ENCODE data around the gene ISG15. TPM values are rescaled to one million over a fixed set of nuclear protein-coding genes. Genes with fewer than 3 reads are reported as not detected.

The ISG15 gene
- total RNA-seq, 2 experiments from 2014 or later = 432 to 986 TPM

GRCh38 chr1:1045129-1045528 is 31.8 kb downstream of the ISG15 start:
- H3K4me1 Mint-ChIP-seq = peaks cover under 1% of the 10 kb centered on the region
- H3K27me3 Mint-ChIP-seq = no peaks in the 10 kb centered on the region
- CTCF ChIA-PET = interaction anchor here (1.1 kb wide), 1 partner anchor 12 kb away, joined by 3 read pairs; no protein-coding TSS in a partner anchor
- no peaks in the 10 kb centered on the region for H3K36me3 Mint-ChIP-seq
- no peak overlapping the region for H3K27ac Mint-ChIP-seq
- H3K4me3 Mint-ChIP-seq = no peak overlapping the region
- ATAC-seq (no peak), DNase-seq (no peak)
- no peaks in the 10 kb centered on the region for H3K9me3 Mint-ChIP-seq (ENCODE audit: low read depth)

GRCh38 chr1:1046243-1046642 is 32.9 kb downstream of the ISG15 start:
- H3K27ac Mint-ChIP-seq = no peak overlapping the region
- DNase-seq (no peak), ATAC-seq (no peak)
- H3K4me3 Mint-ChIP-seq = no peak overlapping the region
- H3K4me1 Mint-ChIP-seq = no peaks in the 10 kb centered on the region
- no peaks in the 10 kb centered on the region for H3K9me3 Mint-ChIP-seq (ENCODE audit: low read depth)
- H3K27me3 Mint-ChIP-seq = no peaks in the 10 kb centered on the region
- H3K36me3 Mint-ChIP-seq = no peaks in the 10 kb centered on the region
- CTCF ChIA-PET = no interaction called here

GRCh38 chr1:1046767-1047166 is 33.5 kb downstream of the ISG15 start:
- CTCF ChIA-PET = no interaction called here
- no peak for ATAC-seq
- Mint-ChIP-seq H3K36me3 (no peaks in the 10 kb centered on the region), H3K9me3 (ENCODE audit: low read depth) (no peaks in the 10 kb centered on the region), H3K4me1 (no peaks in the 10 kb centered on the region), H3K4me3 (no peak overlapping the region), H3K27me3 (no peaks in the 10 kb centered on the region), H3K27ac (no peak overlapping the region)
- DNase-seq = no peak

- H3K4me3 Mint-ChIP-seq = no peak overlapping the region
- no peaks in the 10 kb centered on the region for H3K4me1 Mint-ChIP-seq
- CTCF ChIA-PET = interaction anchor here (1.2 kb wide), 1 partner anchor 12 kb away, joined by 4 read pairs; no protein-coding TSS in a partner anchor
- H3K27ac Mint-ChIP-seq = no peak overlapping the region
- H3K9me3 Mint-ChIP-seq (ENCODE audit: low read depth) = peaks cover 3% of the 10 kb centered on the region
- ATAC-seq (no peak), DNase-seq (no peak)
- H3K27me3 Mint-ChIP-seq = no peaks in the 10 kb centered on the region
- H3K36me3 Mint-ChIP-seq = peaks cover 4% of the 10 kb centered on the region
These were observed 34.1 kb downstream of the ISG15 start for GRCh38 chr1:1047407-1047806.

- peaks cover 5% of the 10 kb centered on the region for H3K9me3 Mint-ChIP-seq (ENCODE audit: low read depth)
- no peaks in the 10 kb centered on the region for H3K27me3 Mint-ChIP-seq
- H3K4me1 Mint-ChIP-seq = no peaks in the 10 kb centered on the region
- no peak for DNase-seq
- CTCF ChIA-PET = interaction anchor here (1.2 kb wide), 1 partner anchor 11 kb away, joined by 4 read pairs; no protein-coding TSS in a partner anchor
- H3K4me3 Mint-ChIP-seq = no peak overlapping the region
- no peak for ATAC-seq
- H3K36me3 Mint-ChIP-seq = peaks cover 4% of the 10 kb centered on the region
- no peak overlapping the region for H3K27ac Mint-ChIP-seq
These were observed 34.7 kb downstream of the ISG15 start for GRCh38 chr1:1047963-1048362.

- Mint-ChIP-seq H3K9me3 (ENCODE audit: low read depth) (peaks cover 5% of the 10 kb centered on the region), H3K36me3 (peaks cover 4% of the 10 kb centered on the region), H3K4me1 (no peaks in the 10 kb centered on the region), H3K27me3 (no peaks in the 10 kb centered on the region), H3K27ac (no peak overlapping the region), H3K4me3 (no peak overlapping the region)
- CTCF ChIA-PET = no interaction called here
- no peak for ATAC-seq
- no peak for DNase-seq
These were observed 35.5 kb downstream of the ISG15 start for GRCh38 chr1:1048765-1049164.

- Mint-ChIP-seq H3K36me3 (peaks cover 4% of the 10 kb centered on the region), H3K4me1 (no peaks in the 10 kb centered on the region), H3K27ac (no peak overlapping the region), H3K27me3 (no peaks in the 10 kb centered on the region), H3K4me3 (no peak overlapping the region), H3K9me3 (ENCODE audit: low read depth) (peaks cover 5% of the 10 kb centered on the region)
- CTCF ChIA-PET = no interaction called here
- DNase-seq = no peak
- ATAC-seq = no peak
These were observed 36.2 kb downstream of the ISG15 start for GRCh38 chr1:1049318-1050165.

GRCh38 chr1:1050577-1051052 is 37.3 kb downstream of the ISG15 start:
- Mint-ChIP-seq H3K4me1 (no peaks in the 10 kb centered on the region), H3K27ac (no peak overlapping the region), H3K36me3 (peaks cover 4% of the 10 kb centered on the region), H3K9me3 (ENCODE audit: low read depth) (peaks cover 5% of the 10 kb centered on the region), H3K4me3 (no peak overlapping the region), H3K27me3 (no peaks in the 10 kb centered on the region)
- DNase-seq (no peak), ATAC-seq (no peak)
- CTCF ChIA-PET = no interaction called here

- no peak for ATAC-seq
- H3K27me3 Mint-ChIP-seq = no peaks in the 10 kb centered on the region
These were observed 38.0 kb downstream of the ISG15 start for GRCh38 chr1:1051127-1051810.

DNA sequence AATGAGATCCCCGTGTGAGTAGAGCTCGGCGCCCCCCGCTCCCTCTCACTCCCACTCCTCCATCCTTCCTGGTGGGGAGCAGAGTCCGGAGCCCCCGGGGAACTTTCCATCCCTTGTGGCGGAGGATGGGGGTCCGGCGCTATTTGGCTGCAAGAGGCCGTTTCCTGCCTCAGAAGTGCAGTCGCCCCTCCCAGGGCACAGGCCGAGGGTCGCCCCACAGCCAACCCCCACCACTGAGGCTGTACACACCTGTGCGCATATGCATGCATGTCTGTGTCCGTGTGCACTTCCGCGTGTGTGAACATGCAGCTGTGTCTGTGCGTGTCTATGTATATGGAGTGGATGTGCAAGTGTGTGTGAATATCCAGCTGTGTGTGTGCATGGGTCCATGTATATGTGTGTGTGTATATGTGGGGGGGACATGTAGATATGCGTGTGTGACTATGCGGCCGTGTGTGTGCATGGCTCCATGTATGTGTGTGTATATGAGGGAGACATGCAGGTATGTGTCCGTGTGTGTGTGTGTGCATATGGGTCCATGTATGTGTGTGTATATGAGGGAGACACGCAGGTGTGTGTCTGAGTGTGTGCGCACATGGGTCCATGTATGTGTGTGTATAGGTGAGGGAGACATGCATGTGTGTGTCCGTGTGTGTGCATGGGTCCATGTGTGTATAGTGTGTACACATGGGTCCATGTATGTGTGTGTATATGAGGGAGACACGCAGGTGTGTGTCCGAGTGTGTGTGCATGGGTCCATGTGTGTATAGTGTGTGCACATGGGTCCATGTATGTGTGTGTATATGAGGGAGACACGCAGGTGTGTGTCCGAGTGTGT is 38.9 kb downstream of the ISG15 start:
- no peak for ATAC-seq
- Mint-ChIP-seq H3K36me3 (peaks cover 4% of the 10 kb centered on the region), H3K4me1 (no peaks in the 10 kb centered on the region), H3K4me3 (no peak overlapping the region), H3K27me3 (peaks cover 3% of the 10 kb centered on the region), H3K9me3 (ENCODE audit: low read depth) (peaks cover 5% of the 10 kb centered on the region), H3K27ac (no peak overlapping the region)
- DNase-seq = no peak
- CTCF ChIA-PET = no interaction called here

More at GRCh38 chr1:1051127-1051810, 38.0 kb downstream of the ISG15 start:
- no peaks in the 10 kb centered on the region for H3K4me1 Mint-ChIP-seq
- H3K9me3 Mint-ChIP-seq (ENCODE audit: low read depth) = peaks cover 5% of the 10 kb centered on the region
- no peak for DNase-seq
- H3K4me3 Mint-ChIP-seq = no peak overlapping the region
- CTCF ChIA-PET = no interaction called here
- peaks cover 4% of the 10 kb centered on the region for H3K36me3 Mint-ChIP-seq
- H3K27ac Mint-ChIP-seq = no peak overlapping the region

DNA sequence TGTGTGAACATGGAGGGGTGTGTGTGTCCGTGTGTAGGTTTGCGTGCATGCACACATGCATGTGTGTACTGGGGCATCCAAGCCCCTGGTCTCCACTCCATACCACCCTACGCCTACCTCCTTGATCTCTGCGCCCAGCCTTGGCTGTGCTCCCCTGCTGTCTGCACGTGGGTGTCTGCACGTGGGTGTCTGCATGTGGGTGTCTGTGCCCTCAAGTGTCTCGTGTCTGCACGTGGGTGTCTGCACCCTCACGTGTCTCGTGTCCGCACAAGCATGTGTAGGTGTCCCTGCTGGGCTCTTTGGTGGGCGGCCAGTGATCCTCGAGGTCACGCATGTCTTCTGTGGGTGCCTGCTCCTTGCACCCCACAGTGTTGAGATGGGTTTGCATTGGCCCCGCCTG is 39.7 kb downstream of the ISG15 start:
- H3K36me3 Mint-ChIP-seq = peaks cover 4% of the 10 kb centered on the region

GRCh38 chr1:1053682-1054081 is 40.4 kb downstream of the ISG15 start:
- CTCF ChIA-PET = interaction anchor here (1.1 to 1.3 kb wide), 2 partner anchors 10 to 69 kb away, joined by 3 read pairs; no protein-coding TSS in a partner anchor
- peaks cover 5% of the 10 kb centered on the region for H3K4me1 Mint-ChIP-seq

More for the DNA sequence above, 39.7 kb downstream of the ISG15 start:
- no peak overlapping the region for H3K4me3 Mint-ChIP-seq
- ATAC-seq = no peak
- CTCF ChIA-PET = interaction anchor here (1.1 to 1.3 kb wide), 2 partner anchors 11 to 69 kb away, joined by 3 read pairs; no protein-coding TSS in a partner anchor
- peaks cover 10% of the 10 kb centered on the region for H3K27me3 Mint-ChIP-seq
- H3K4me1 Mint-ChIP-seq = no peaks in the 10 kb centered on the region
- peaks cover 5% of the 10 kb centered on the region for H3K9me3 Mint-ChIP-seq (ENCODE audit: low read depth)
- no peak for DNase-seq
- no peak overlapping the region for H3K27ac Mint-ChIP-seq

More at GRCh38 chr1:1053682-1054081, 40.4 kb downstream of the ISG15 start:
- H3K27ac Mint-ChIP-seq = no peak overlapping the region
- no peak for ATAC-seq
- DNase-seq = no peak
- no peak overlapping the region for H3K4me3 Mint-ChIP-seq
- H3K36me3 Mint-ChIP-seq = peaks cover 4% of the 10 kb centered on the region
- H3K27me3 Mint-ChIP-seq = peaks cover 17% of the 10 kb centered on the region
- H3K9me3 Mint-ChIP-seq (ENCODE audit: low read depth) = peaks cover 5% of the 10 kb centered on the region

Data from activated CD8-positive, alpha-beta memory T cell treated with anti-CD3 and anti-CD28 coated beads, Interleukin-2, amount 10 ng/mL, durations not matched to agents 7 days and 5 days (primary cell).